Neural cell (in vitro differentiated cells): ENCODE data around the gene ELMO2. TPM values are rescaled to one million over a fixed set of nuclear protein-coding genes. Genes with fewer than 3 reads are reported as not detected.

Source experiments
- H2AFZ ChIP-seq: fragments of 200-600, 300-800 bp; sonication (generic), shearing (Covaris generic); 2 replicates; pipeline ENCODE4 v1.6.0; 2014; ENCODE audit warnings: low read depth, mild to moderate bottlenecking, antibody characterized with exemption, low read length, moderate library complexity
- H3F3A ChIP-seq: fragments of 200-600 bp; shearing (Covaris generic); 2 replicates; pipeline ENCODE4 v1.6.1; 2016; ENCODE audit warnings: mild to moderate bottlenecking, moderate library complexity, mixed read lengths, antibody characterized with exemption, low read length; ENCODE audit not compliant: insufficient read depth, poor library complexity, severe bottlenecking
- H3K27ac ChIP-seq: fragments of 200-600, 300-800 bp; sonication (generic), shearing (Covaris generic); 2 replicates; pipeline ENCODE4 v1.5.1; 2014; ENCODE audit warnings: mild to moderate bottlenecking, low read length, moderate library complexity
- H3K27me3 ChIP-seq: fragments of 300-800, 200-600 bp; sonication (generic), shearing (Covaris generic); 2 replicates; pipeline ENCODE4 v1.6.0; 2014; ENCODE audit warnings: mild to moderate bottlenecking, low read depth, low read length, moderate library complexity; ENCODE audit not compliant: insufficient read depth
- H3K36me3 ChIP-seq: fragments of 300-800, 200-600 bp; sonication (generic), shearing (Covaris generic); 2 replicates; pipeline ENCODE4 v1.5.1; 2014; ENCODE audit warnings: mild to moderate bottlenecking, antibody characterized with exemption, low read length, moderate library complexity; ENCODE audit not compliant: insufficient read depth
- H3K4me2 ChIP-seq: fragments of 300-800, 200-600 bp; sonication (generic), shearing (Covaris generic); 2 replicates; pipeline ENCODE4 v1.6.0; 2014; ENCODE audit warnings: mild to moderate bottlenecking, low read length
- H3K4me3 ChIP-seq: fragments of 300-800, 200-600 bp; sonication (generic), shearing (Covaris generic); 2 replicates; pipeline ENCODE4 v1.5.1; 2014; ENCODE audit warnings: mild to moderate bottlenecking, low read length, moderate library complexity
- H3K79me2 ChIP-seq: fragments of 200-600 bp; shearing (Covaris generic); replicated peaks from 2 replicates; pipeline ENCODE4 v1.6.0; 2014; ENCODE audit warnings: mild to moderate bottlenecking, low read length, moderate library complexity; ENCODE audit not compliant: insufficient read depth
- H3K9ac ChIP-seq: fragments of 300-800, 200-600 bp; sonication (generic), shearing (Covaris generic); 2 replicates; pipeline ENCODE4 v1.6.1; 2016; ENCODE audit warnings: mild to moderate bottlenecking, low read length, mixed read lengths
- H3K9me2 ChIP-seq: fragments of 200-600 bp; shearing (Covaris generic); 2 replicates; pipeline ENCODE4 v1.6.1; 2016; ENCODE audit warnings: mild to moderate bottlenecking, low read length, mixed read lengths; ENCODE audit not compliant: insufficient read depth
- H3K9me3 ChIP-seq: fragments of 200-600, 300-800 bp; sonication (generic), shearing (Covaris generic); 2 replicates; pipeline ENCODE4 v1.6.1; 2016; ENCODE audit warnings: mild to moderate bottlenecking, mixed run types, low read length, moderate library complexity, mixed read lengths
- H4K20me1 ChIP-seq: fragments of 200-600 bp; shearing (Covaris generic); 2 replicates; pipeline ENCODE4 v1.6.1; 2016; ENCODE audit warnings: mild to moderate bottlenecking, mixed run types; ENCODE audit not compliant: insufficient read depth
- EP300 ChIP-seq: fragments of 450-650 bp; conservative IDR thresholded peaks from 2 replicates; pipeline ENCODE4 v1.6.1; 2014; ENCODE audit warnings: antibody characterized with exemption, mild to moderate bottlenecking, moderate library complexity; ENCODE audit not compliant: poor library complexity, severe bottlenecking
- EZH2 ChIP-seq: fragments of 200-600, 300-800 bp; shearing (Covaris generic), sonication (generic); IDR thresholded peaks from 2 replicates; pipeline ENCODE4 v1.6.1; 2014; ENCODE audit warnings: antibody characterized with exemption, low read length, borderline replicate concordance, mild to moderate bottlenecking; ENCODE audit not compliant: insufficient read depth, poor library complexity, severe bottlenecking
- MXI1 ChIP-seq: fragments of 450-650 bp; conservative IDR thresholded peaks from 2 replicates; pipeline ENCODE4 v1.6.1; 2014; ENCODE audit warnings: antibody characterized with exemption, mild to moderate bottlenecking; ENCODE audit not compliant: poor library complexity, severe bottlenecking
- POLR2AphosphoS5 ChIP-seq: IDR thresholded peaks from 2 replicates; pipeline ENCODE4 v1.6.1; 2012
- RAD21 ChIP-seq: fragments of 450-650 bp; conservative IDR thresholded peaks from 2 replicates; pipeline ENCODE4 v1.6.1; 2014; ENCODE audit warnings: antibody characterized with exemption, mild to moderate bottlenecking, moderate library complexity
- REST ChIP-seq: IDR thresholded peaks from 2 replicates; pipeline ENCODE4 v1.6.1; 2012; ENCODE audit warnings: borderline replicate concordance
- SMC3 ChIP-seq: fragments of 450-650 bp; conservative IDR thresholded peaks from 2 replicates; pipeline ENCODE4 v1.6.1; 2014; ENCODE audit warnings: antibody characterized with exemption, mild to moderate bottlenecking, moderate library complexity; ENCODE audit not compliant: poor library complexity
- TAF1 ChIP-seq: IDR thresholded peaks from 2 replicates; pipeline ENCODE4 v1.6.1; 2012; ENCODE audit warnings: low read depth
- polyA plus RNA-seq: library from polyadenylated mRNA; depleted of rRNA; stranded (reverse); fragments of >200 nt; gene quantifications from 2 replicates; pipeline ENCODE4 v1.2.3, GENCODE V29; 2014
- TF ChIP-seq, protein P1 (sequence below): fragments of 450-650 bp; IDR thresholded peaks from 2 replicates; pipeline ENCODE4 v1.5.1; 2014; ENCODE audit warnings: antibody characterized with exemption, mild to moderate bottlenecking, moderate library complexity; ENCODE audit not compliant: poor library complexity, severe bottlenecking

ELMO2 gene
- polyA plus RNA-seq, 1 donor from 2014 or later, result 72.0 TPM

- no peaks in the 10 kb centered on the region for H3K9me3 ChIP-seq
- H2AFZ ChIP-seq, result no peak overlapping the region
- H3F3A ChIP-seq, result no peaks in the 10 kb centered on the region
- H3K36me3 ChIP-seq, result no peaks in the 10 kb centered on the region
- H3K9me2 ChIP-seq, result no peaks in the 10 kb centered on the region
- no peaks in the 10 kb centered on the region for H4K20me1 ChIP-seq
- peaks cover 47% of the 10 kb centered on the region for H3K79me2 ChIP-seq
- no peaks in the 10 kb centered on the region for H3K27me3 ChIP-seq
- H3K9ac ChIP-seq, result peak overlapping the region; percentile 1
- peak overlapping the region; percentile 22 for H3K4me3 ChIP-seq
- peak overlapping the region; percentile 37 for H3K27ac ChIP-seq
- TF ChIP-seq EP300 (no peak), EZH2 (no peak), REST (no peak), POLR2AphosphoS5 (no peak), TAF1 (no peak), RAD21 (no peak), MXI1 (no peak), SMC3 (no peak)
- TF ChIP-seq, protein P1, sequence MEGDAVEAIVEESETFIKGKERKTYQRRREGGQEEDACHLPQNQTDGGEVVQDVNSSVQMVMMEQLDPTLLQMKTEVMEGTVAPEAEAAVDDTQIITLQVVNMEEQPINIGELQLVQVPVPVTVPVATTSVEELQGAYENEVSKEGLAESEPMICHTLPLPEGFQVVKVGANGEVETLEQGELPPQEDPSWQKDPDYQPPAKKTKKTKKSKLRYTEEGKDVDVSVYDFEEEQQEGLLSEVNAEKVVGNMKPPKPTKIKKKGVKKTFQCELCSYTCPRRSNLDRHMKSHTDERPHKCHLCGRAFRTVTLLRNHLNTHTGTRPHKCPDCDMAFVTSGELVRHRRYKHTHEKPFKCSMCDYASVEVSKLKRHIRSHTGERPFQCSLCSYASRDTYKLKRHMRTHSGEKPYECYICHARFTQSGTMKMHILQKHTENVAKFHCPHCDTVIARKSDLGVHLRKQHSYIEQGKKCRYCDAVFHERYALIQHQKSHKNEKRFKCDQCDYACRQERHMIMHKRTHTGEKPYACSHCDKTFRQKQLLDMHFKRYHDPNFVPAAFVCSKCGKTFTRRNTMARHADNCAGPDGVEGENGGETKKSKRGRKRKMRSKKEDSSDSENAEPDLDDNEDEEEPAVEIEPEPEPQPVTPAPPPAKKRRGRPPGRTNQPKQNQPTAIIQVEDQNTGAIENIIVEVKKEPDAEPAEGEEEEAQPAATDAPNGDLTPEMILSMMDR, result no peak
- no peak overlapping the region for H3K4me2 ChIP-seq
Measured at GRCh38 chr20:46400828-46401477, 5.5 kb downstream of the ELMO2 start.

- no peak for TF ChIP-seq POLR2AphosphoS5
- no peak for TF ChIP-seq MXI1
- no peak for TF ChIP-seq EP300
- no peak for TF ChIP-seq REST
- TF ChIP-seq, protein P1, result no peak
- TF ChIP-seq EZH2, result no peak
- TF ChIP-seq SMC3, result no peak
- no peak for TF ChIP-seq TAF1
- TF ChIP-seq RAD21, result no peak
- peak overlapping the region; percentile 37 for H3K27ac ChIP-seq
- no peak overlapping the region for H3K4me2 ChIP-seq
- no peaks in the 10 kb centered on the region for H3K27me3 ChIP-seq
- no peaks in the 10 kb centered on the region for H3K9me2 ChIP-seq
- H3K79me2 ChIP-seq, result peaks cover 40% of the 10 kb centered on the region
- H3K9me3 ChIP-seq, result no peaks in the 10 kb centered on the region
- H3F3A ChIP-seq, result no peaks in the 10 kb centered on the region
- H4K20me1 ChIP-seq, result no peaks in the 10 kb centered on the region
- H3K4me3 ChIP-seq, result peak overlapping the region; percentile 22
- H3K9ac ChIP-seq, result peak overlapping the region; percentile 1
- no peaks in the 10 kb centered on the region for H3K36me3 ChIP-seq
- H2AFZ ChIP-seq, result no peak overlapping the region
Measured at GRCh38 chr20:46400253-46400652, 6.2 kb downstream of the ELMO2 start.
